ENCODE results near the gene ALDH4A1. TPM values are rescaled to one million over a fixed set of nuclear protein-coding genes. Genes with fewer than 3 reads are reported as not detected.
A peak's percentile ranks its signal among the peaks of the same experiment; 100 is the strongest.

ALDH4A1 gene
- total RNA-seq, 4 donors from 2014 or later, result 25.0 to 33.0 (median 29.6) TPM

GRCh38 chr1:18907021-18907916, 4.9 kb upstream of the ALDH4A1 start:
- TF ChIP-seq POLR2AphosphoS5 (IDR thresholded peaks at IDR 0.05) (peak in 1 of 3 donors; percentile 7), EP300 (IDR thresholded peaks at IDR 0.05) (no peak), POLR2A (IDR thresholded peaks at IDR 0.05) (no peak), CTCF (IDR thresholded peaks at IDR 0.05) (peak; percentile 78 to 86)
- Histone ChIP-seq H3K27me3 (no peaks in the 10 kb centered on the region), H3K4me1 (peaks cover 26% of the 10 kb centered on the region), H3K36me3 (peaks cover 56% of the 10 kb centered on the region), H3K9me3 (no peaks in the 10 kb centered on the region), H3K4me3 (no peak overlapping the region), H3K27ac (peak overlapping the region; percentile 15)
- DNase-seq (ENCODE audit: low spot score in 2 of 2), result no peak
- 53% methylated on average over 11 of the region's 16 CpGs for WGBS

- peaks cover 51% of the 10 kb centered on the region for H3K4me1 ChIP-seq
- no peaks in the 10 kb centered on the region for H3K9me3 ChIP-seq
- DNase-seq (ENCODE audit: low spot score in 2 of 2), result no peak
- WGBS, result 27% methylated on average over 8 of the region's 8 CpGs
- peak overlapping the region; percentile 88 for H3K4me3 ChIP-seq
- no peaks in the 10 kb centered on the region for H3K27me3 ChIP-seq
- peaks cover 17% of the 10 kb centered on the region for H3K36me3 ChIP-seq
- peak overlapping the region; percentile 88 for H3K27ac ChIP-seq
- no peak for TF ChIP-seq POLR2AphosphoS5 (IDR thresholded peaks at IDR 0.05)
- TF ChIP-seq CTCF (IDR thresholded peaks at IDR 0.05), result no peak
- no peak for TF ChIP-seq EP300 (IDR thresholded peaks at IDR 0.05)
- no peak for TF ChIP-seq POLR2A (IDR thresholded peaks at IDR 0.05)
Observed at GRCh38 chr1:18903291-18903756, 969 bp upstream of the ALDH4A1 start.

- H3K4me1 ChIP-seq, result peaks cover 42% of the 10 kb centered on the region
- 2% methylated on average over 32 of the region's 44 CpGs for WGBS
- H3K36me3 ChIP-seq, result peaks cover 8% of the 10 kb centered on the region
- no peaks in the 10 kb centered on the region for H3K27me3 ChIP-seq
- no peak for TF ChIP-seq CTCF (IDR thresholded peaks at IDR 0.05)
- no peak for TF ChIP-seq EP300 (IDR thresholded peaks at IDR 0.05)
- TF ChIP-seq POLR2A (IDR thresholded peaks at IDR 0.05), result peak; percentile 28 to 61
- TF ChIP-seq POLR2AphosphoS5 (IDR thresholded peaks at IDR 0.05), result no peak
- peak in 1 of 2 donors; percentile 90 for DNase-seq (ENCODE audit: low spot score in 2 of 2)
- no peaks in the 10 kb centered on the region for H3K9me3 ChIP-seq
- H3K4me3 ChIP-seq, result peak overlapping the region; percentile 88
- peak overlapping the region; percentile 88 for H3K27ac ChIP-seq
Observed at GRCh38 chr1:18901952-18902522, 318 bp downstream of the ALDH4A1 start.

- TF ChIP-seq POLR2A (IDR thresholded peaks at IDR 0.05), result no peak
- TF ChIP-seq POLR2AphosphoS5 (IDR thresholded peaks at IDR 0.05), result no peak
- no peak for TF ChIP-seq CTCF (IDR thresholded peaks at IDR 0.05)
- TF ChIP-seq EP300 (IDR thresholded peaks at IDR 0.05), result no peak
- Histone ChIP-seq H3K4me3 (peak overlapping the region; percentile 88), H3K27ac (no peak overlapping the region), H3K4me1 (peaks cover 37% of the 10 kb centered on the region), H3K27me3 (no peaks in the 10 kb centered on the region), H3K9me3 (no peaks in the 10 kb centered on the region), H3K36me3 (peaks cover 8% of the 10 kb centered on the region)
- no peak for DNase-seq (ENCODE audit: low spot score in 2 of 2)
- 33% methylated on average over 9 of the region's 9 CpGs for WGBS
Observed at GRCh38 chr1:18901147-18901951, 1.0 kb downstream of the ALDH4A1 start.
